ENCODE data around the gene NPB.
A peak's percentile ranks its signal among the peaks of the same experiment; 100 is the strongest.

The NPB gene

DNA sequence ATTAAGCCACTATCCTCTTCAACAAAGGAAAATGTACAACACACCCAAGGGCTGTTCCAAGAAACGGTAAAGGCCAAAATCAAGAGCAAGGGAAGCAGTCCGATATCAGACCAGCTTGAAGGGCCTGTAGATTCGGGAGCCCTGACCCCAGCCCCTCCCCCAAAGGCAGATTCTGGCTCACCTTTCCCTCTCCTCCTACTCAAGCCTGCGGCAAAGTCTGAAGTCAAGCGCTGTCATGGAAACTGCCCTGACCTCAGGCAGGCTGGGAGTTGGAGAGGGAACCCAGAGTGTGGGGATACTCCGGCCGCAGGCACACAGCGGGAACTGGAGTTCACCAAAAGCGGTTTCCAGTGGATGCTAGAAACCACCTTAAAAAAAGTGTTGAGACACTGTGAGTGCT is 12.4 kb upstream of the NPB start:
- peak overlapping the region; percentile 96; the same call in 1 of the 2 replicates for H3K9ac ChIP-seq (ENCODE audit: low read depth, low read length)
- H3K4me1 ChIP-seq (ENCODE audit: insufficient read depth, low read length) = no peaks in the 10 kb centered on the region
- peaks cover 71% of the 10 kb centered on the region for H3K36me3 ChIP-seq (ENCODE audit: insufficient read depth, low read length)
- 93% methylated on average over 9 of the region's 9 CpGs for WGBS
- no peaks in the 10 kb centered on the region for H3K9me3 ChIP-seq (ENCODE audit: insufficient read depth, low read depth, low read length)
- H3K27ac ChIP-seq (ENCODE audit: low read depth, low read length) = peak overlapping the region; percentile 26
- H3K4me3 ChIP-seq (ENCODE audit: low read length) = peak overlapping the region; percentile 98
- no peaks in the 10 kb centered on the region for H3K27me3 ChIP-seq (ENCODE audit: insufficient read depth, low read length)

DNA sequence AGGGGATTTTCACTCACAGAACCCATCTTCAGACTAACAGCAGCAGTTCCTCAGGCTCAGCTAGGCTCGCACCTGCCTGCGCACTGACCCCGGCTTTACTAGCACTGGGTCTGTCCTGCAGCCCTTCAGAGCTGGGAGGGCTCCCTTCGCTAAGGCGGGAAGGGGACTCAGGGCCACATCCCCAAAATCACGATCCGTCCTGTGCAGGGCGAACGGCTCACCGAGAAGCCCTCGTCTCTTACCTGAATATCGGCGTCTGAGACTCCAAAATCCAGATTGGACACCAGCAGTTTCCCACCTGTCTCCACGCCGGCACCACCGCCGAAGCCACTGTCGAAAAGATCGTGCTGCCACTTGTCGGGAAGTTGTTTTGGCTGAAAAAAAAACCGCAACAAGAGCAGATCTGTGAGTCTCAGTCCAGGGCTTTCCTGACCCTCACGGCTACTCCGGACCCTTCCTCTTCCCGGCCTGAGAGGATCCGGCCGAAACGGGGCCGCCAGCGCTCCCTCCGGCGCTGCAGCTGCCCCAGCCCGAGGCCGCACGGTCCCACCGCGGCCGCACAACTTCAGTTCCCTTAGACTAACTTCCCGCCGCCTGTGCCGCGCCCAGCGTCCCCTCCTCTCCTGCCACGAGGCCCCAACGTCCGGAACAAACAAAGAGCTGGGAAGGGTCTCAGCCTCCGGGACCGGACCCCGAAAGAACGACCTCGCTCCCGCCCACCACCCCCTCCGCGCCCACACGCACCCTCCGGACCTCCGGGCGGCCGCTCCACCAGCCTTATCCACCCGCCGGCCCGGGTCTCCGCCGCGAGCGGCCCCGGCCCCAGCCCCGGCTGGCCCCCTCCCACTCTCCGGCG is 11.4 kb upstream of the NPB start:
- H3K36me3 ChIP-seq (ENCODE audit: insufficient read depth, low read length) = peaks cover 70% of the 10 kb centered on the region
- H3K9ac ChIP-seq (ENCODE audit: low read depth, low read length) = peak overlapping the region; percentile 96
- H3K4me1 ChIP-seq (ENCODE audit: insufficient read depth, low read length) = no peaks in the 10 kb centered on the region
- WGBS = 8% methylated on average over 68 of the region's 69 CpGs
- no peaks in the 10 kb centered on the region for H3K9me3 ChIP-seq (ENCODE audit: insufficient read depth, low read depth, low read length)
- no peaks in the 10 kb centered on the region for H3K27me3 ChIP-seq (ENCODE audit: insufficient read depth, low read length)
- H3K27ac ChIP-seq (ENCODE audit: low read depth, low read length) = peak overlapping the region; percentile 76
- peak overlapping the region; percentile 98 for H3K4me3 ChIP-seq (ENCODE audit: low read length)

DNA sequence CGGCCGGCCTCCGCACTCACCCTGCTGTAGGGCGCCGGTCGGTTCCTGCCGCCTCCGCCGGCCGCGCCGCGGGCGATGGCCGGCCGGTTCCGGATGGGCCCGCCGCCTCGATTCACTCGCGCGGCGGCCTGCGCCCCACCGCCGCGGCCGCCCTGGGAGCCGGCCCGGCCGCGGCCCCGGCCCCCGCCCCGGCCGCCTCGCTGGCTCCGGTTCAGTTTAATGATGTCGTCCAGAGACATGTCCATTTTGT is 10.8 kb upstream of the NPB start:
- Histone ChIP-seq H3K27me3 (ENCODE audit: insufficient read depth, low read length) (no peaks in the 10 kb centered on the region), H3K9me3 (ENCODE audit: insufficient read depth, low read depth, low read length) (no peaks in the 10 kb centered on the region), H3K27ac (ENCODE audit: low read depth, low read length) (peak overlapping the region; percentile 98; the same call in 1 of the 2 replicates), H3K9ac (ENCODE audit: low read depth, low read length) (peak overlapping the region; percentile 96), H3K4me3 (ENCODE audit: low read length) (peak overlapping the region; percentile 98), H3K36me3 (ENCODE audit: insufficient read depth, low read length) (peaks cover 67% of the 10 kb centered on the region), H3K4me1 (ENCODE audit: insufficient read depth, low read length) (no peaks in the 10 kb centered on the region)
- under 1% methylated on average over 40 of the region's 40 CpGs for WGBS

DNA sequence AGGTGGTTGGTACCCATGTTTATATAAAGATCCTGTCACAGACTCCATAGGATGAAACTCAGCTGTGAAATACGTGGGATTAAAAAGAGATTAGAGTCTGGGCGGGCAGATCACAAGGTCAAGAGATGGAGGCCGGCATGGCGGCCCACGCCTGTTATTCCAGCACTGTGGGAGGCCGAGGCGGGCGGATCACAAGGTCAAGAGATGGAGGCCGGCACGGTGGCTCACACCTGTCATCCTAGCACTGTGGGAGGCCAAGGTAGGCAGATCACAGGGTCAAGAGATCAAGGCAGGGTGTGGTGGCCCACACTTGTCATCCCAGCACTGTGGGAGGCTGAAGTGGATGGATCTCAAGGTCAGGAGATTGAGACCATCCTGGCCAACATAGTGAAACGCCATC is 6.6 kb upstream of the NPB start:
- no peaks in the 10 kb centered on the region; the same call in 1 of the 2 replicates for H3K4me1 ChIP-seq (ENCODE audit: insufficient read depth, low read length)
- H3K9ac ChIP-seq (ENCODE audit: low read depth, low read length) = no peak overlapping the region
- 93% methylated on average over 11 of the region's 11 CpGs for WGBS
- H3K4me3 ChIP-seq (ENCODE audit: low read length) = no peak overlapping the region
- H3K27ac ChIP-seq (ENCODE audit: low read depth, low read length) = no peak overlapping the region
- H3K9me3 ChIP-seq (ENCODE audit: insufficient read depth, low read depth, low read length) = no peaks in the 10 kb centered on the region
- H3K36me3 ChIP-seq (ENCODE audit: insufficient read depth, low read length) = peaks cover 51% of the 10 kb centered on the region
- no peaks in the 10 kb centered on the region for H3K27me3 ChIP-seq (ENCODE audit: insufficient read depth, low read length)

DNA sequence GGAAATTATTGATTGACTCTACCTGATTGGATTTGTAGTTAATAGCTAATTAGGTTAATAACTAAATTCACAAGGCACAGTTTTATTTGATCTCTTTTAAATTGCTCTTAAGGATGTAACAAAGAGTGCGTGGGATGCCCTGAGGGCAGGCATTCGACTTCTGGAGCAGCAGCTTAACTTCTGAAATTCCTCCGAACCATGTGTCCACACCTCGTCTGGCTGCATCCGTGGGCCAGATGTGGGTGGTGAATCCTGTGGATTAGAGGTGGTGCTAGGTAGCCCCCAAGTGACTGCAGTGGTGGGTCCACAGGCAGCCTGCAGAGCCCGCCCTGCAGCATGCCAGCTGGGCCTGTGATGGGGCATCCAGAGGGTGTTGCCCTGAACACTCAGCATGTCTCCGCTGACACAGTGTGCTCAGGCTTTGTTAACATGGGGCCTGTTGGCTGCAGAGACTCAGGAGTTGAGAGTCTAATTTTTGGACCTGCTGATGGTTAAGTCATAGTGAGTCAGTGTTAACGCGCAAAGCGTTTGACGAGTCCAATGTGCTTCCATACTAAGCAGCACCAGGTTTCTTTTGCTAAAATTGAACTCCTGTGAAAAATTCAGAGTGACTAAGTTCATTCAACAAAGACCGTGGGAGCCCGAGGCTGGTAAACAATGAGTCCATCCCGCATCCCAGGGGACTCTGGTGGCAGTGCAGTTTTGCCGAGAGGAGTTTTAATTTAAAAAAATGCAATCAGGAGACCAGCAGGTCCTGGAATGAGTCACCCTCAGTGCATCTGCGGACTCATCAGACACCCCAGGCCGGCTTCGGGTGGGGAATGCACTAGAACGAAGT is 3.8 kb upstream of the NPB start:
- H3K36me3 ChIP-seq (ENCODE audit: insufficient read depth, low read length) = peaks cover 48% of the 10 kb centered on the region
- H3K27ac ChIP-seq (ENCODE audit: low read depth, low read length) = peak overlapping the region; percentile 6; the same call in 1 of the 2 replicates
- H3K9ac ChIP-seq (ENCODE audit: low read depth, low read length) = peak overlapping the region; percentile 39; the same call in 1 of the 2 replicates
- no peaks in the 10 kb centered on the region for H3K9me3 ChIP-seq (ENCODE audit: insufficient read depth, low read depth, low read length)
- H3K4me1 ChIP-seq (ENCODE audit: insufficient read depth, low read length) = no peaks in the 10 kb centered on the region; the same call in 1 of the 2 replicates
- H3K4me3 ChIP-seq (ENCODE audit: low read length) = no peak overlapping the region
- peaks cover 25% of the 10 kb centered on the region for H3K27me3 ChIP-seq (ENCODE audit: insufficient read depth, low read length)
- WGBS = 90% methylated on average over 19 of the region's 19 CpGs

GRCh38 chr17:81898885-81899284 is 3.2 kb upstream of the NPB start:
- Histone ChIP-seq H3K9me3 (ENCODE audit: insufficient read depth, low read depth, low read length) (no peaks in the 10 kb centered on the region), H3K9ac (ENCODE audit: low read depth, low read length) (no peak overlapping the region), H3K4me3 (ENCODE audit: low read length) (no peak overlapping the region), H3K27me3 (ENCODE audit: insufficient read depth, low read length) (peaks cover 25% of the 10 kb centered on the region), H3K36me3 (ENCODE audit: insufficient read depth, low read length) (peaks cover 42% of the 10 kb centered on the region), H3K4me1 (ENCODE audit: insufficient read depth, low read length) (no peaks in the 10 kb centered on the region; the same call in 1 of the 2 replicates), H3K27ac (ENCODE audit: low read depth, low read length) (no peak overlapping the region; the same call in 1 of the 2 replicates)
- WGBS = 92% methylated on average over 9 of the region's 9 CpGs

DNA sequence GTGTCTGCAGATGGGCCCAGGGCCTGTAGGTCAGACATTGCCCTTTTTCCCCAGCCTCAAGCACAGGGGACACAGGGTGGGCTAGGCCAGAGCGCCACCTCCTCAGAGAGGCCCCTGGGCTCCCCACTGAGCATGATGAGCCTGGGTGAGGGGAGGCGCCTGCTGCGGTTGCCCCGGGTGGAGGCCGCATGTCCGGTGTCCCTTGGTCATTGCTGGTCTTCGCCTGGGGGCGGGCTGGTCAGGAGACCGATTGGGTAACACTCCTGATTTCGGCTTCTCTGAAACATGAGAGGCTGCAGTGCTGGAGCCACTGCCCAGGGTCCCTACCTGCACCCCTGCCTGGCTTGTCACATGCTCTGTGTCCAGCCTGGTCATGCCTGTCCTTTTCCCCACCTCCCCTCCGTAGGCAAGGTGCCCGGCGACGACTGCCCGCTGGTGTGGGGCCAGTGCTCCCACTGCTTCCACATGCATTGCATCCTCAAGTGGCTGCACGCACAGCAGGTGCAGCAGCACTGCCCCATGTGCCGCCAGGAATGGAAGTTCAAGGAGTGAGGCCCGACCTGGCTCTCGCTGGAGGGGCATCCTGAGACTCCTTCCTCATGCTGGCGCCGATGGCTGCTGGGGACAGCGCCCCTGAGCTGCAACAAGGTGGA is 2.4 kb upstream of the NPB start:
- H3K36me3 ChIP-seq (ENCODE audit: insufficient read depth, low read length) = peaks cover 40% of the 10 kb centered on the region
- WGBS = 95% methylated on average over 22 of the region's 22 CpGs
- H3K27ac ChIP-seq (ENCODE audit: low read depth, low read length) = no peak overlapping the region
- no peaks in the 10 kb centered on the region; the same call in 1 of the 2 replicates for H3K4me1 ChIP-seq (ENCODE audit: insufficient read depth, low read length)
- H3K4me3 ChIP-seq (ENCODE audit: low read length) = no peak overlapping the region
- H3K9me3 ChIP-seq (ENCODE audit: insufficient read depth, low read depth, low read length) = no peaks in the 10 kb centered on the region
- H3K9ac ChIP-seq (ENCODE audit: low read depth, low read length) = no peak overlapping the region
- H3K27me3 ChIP-seq (ENCODE audit: insufficient read depth, low read length) = peaks cover 25% of the 10 kb centered on the region

GRCh38 chr17:81900181-81900820 is 1.7 kb upstream of the NPB start:
- Histone ChIP-seq H3K9me3 (ENCODE audit: insufficient read depth, low read depth, low read length) (no peaks in the 10 kb centered on the region), H3K4me1 (ENCODE audit: insufficient read depth, low read length) (no peaks in the 10 kb centered on the region; the same call in 1 of the 2 replicates), H3K27me3 (ENCODE audit: insufficient read depth, low read length) (peaks cover 25% of the 10 kb centered on the region), H3K9ac (ENCODE audit: low read depth, low read length) (no peak overlapping the region), H3K36me3 (ENCODE audit: insufficient read depth, low read length) (peaks cover 38% of the 10 kb centered on the region), H3K4me3 (ENCODE audit: low read length) (no peak overlapping the region), H3K27ac (ENCODE audit: low read depth, low read length) (no peak overlapping the region)
- WGBS = 89% methylated on average over 18 of the region's 18 CpGs

DNA sequence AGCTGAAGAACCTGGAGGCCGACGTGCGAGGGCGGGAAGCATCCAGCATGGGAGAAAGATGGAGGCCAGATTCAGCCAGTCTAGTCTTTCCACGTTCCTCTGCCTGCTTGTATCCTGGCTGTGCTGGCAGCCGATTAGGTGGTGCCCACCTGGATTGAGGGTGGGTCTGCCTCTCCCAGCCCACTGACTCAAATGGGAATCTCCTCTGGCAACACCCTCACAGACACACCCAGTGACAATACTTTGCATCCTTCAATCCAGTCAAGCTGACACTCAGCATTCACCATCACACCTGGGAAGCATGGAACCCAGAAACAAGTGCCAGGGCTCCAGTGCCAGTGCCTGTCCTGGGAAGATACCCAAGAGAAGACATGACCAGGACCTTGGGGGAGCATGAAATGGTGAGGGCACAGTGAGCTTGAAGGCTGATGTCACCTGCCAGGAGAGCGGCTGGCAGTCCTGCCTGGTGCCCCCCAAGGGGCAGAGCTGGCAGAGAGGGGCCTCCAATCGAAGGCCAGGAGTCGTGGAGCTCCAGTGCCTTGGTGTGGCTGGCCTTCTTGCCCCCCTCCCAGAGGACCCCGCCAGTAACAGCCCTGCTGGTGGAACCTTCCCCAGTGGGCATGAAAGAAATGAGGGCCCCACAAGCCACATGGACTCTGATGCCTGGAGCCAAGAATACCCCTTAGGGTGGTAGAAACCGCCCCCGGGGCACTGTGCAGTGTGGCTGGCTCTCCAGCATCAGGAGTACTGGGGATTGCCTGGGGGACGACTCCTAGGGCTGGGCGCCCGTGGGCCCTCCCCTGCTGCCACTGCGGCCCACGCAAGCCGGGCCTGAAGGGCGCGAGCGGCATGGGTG is 643 bp upstream of the NPB start:
- peak overlapping the region; percentile 49 for H3K4me3 ChIP-seq (ENCODE audit: low read length)
- H3K27me3 ChIP-seq (ENCODE audit: insufficient read depth, low read length) = peaks cover 25% of the 10 kb centered on the region
- 61% methylated on average over 21 of the region's 21 CpGs for WGBS
- H3K27ac ChIP-seq (ENCODE audit: low read depth, low read length) = no peak overlapping the region
- H3K9me3 ChIP-seq (ENCODE audit: insufficient read depth, low read depth, low read length) = no peaks in the 10 kb centered on the region
- no peaks in the 10 kb centered on the region; the same call in 1 of the 2 replicates for H3K4me1 ChIP-seq (ENCODE audit: insufficient read depth, low read length)
- H3K9ac ChIP-seq (ENCODE audit: low read depth, low read length) = 0 out of 2 replicates have a peak overlapping the region, but pooled peaks have one; percentile 44
- H3K36me3 ChIP-seq (ENCODE audit: insufficient read depth, low read length) = peaks cover 30% of the 10 kb centered on the region

All from HUES64 (cell line).